Activated T-helper 9 cell treated with anti-CD3 and anti-CD28 coated beads, Interleukin-2, amount 50 U/mL, for 16 hours (primary cell): ENCODE results near the gene RAB44.

Source experiments
- DNase-seq: peaks from one replicate; pipeline ENCODE4 v3.0.0-alpha.2; 2020; ENCODE audit warnings: low read depth

The RAB44 gene

GRCh38 chr6:36752886-36753506 lies 55.4 kb downstream of the RAB44 start:
- no peak for DNase-seq

GRCh38 chr6:36753671-36754405 lies 56.2 kb downstream of the RAB44 start:
- DNase-seq = no peak

- DNase-seq = no peak
Measured at GRCh38 chr6:36754582-36755434, 57.2 kb downstream of the RAB44 start.

GRCh38 chr6:36755435-36756348 lies 58.1 kb downstream of the RAB44 start:
- DNase-seq = peak; percentile 65

GRCh38 chr6:36756786-36757185 lies 59.2 kb downstream of the RAB44 start:
- DNase-seq = no peak

GRCh38 chr6:36757206-36757605 lies 59.6 kb downstream of the RAB44 start:
- no peak for DNase-seq

GRCh38 chr6:36757943-36758508 lies 60.4 kb downstream of the RAB44 start:
- DNase-seq = no peak

GRCh38 chr6:36758516-36759147 lies 61.0 kb downstream of the RAB44 start:
- DNase-seq = no peak

GRCh38 chr6:36759148-36759759 lies 61.6 kb downstream of the RAB44 start:
- DNase-seq = peak; percentile 76

- no peak for DNase-seq
Measured at GRCh38 chr6:36760685-36761435, 63.2 kb downstream of the RAB44 start.

- no peak for DNase-seq
Measured at GRCh38 chr6:36762123-36762522, 64.5 kb downstream of the RAB44 start.

GRCh38 chr6:36765190-36765589 lies 67.6 kb downstream of the RAB44 start:
- DNase-seq = no peak

- DNase-seq = peak; percentile 58
Measured at GRCh38 chr6:36765594-36766398, 68.2 kb downstream of the RAB44 start.

GRCh38 chr6:36766399-36766945 lies 68.8 kb downstream of the RAB44 start:
- no peak for DNase-seq

GRCh38 chr6:36769183-36769675 lies 71.6 kb downstream of the RAB44 start:
- no peak for DNase-seq

GRCh38 chr6:36769676-36770499 lies 72.3 kb downstream of the RAB44 start:
- no peak for DNase-seq

- no peak for DNase-seq
Measured at GRCh38 chr6:36771145-36771544, 73.5 kb downstream of the RAB44 start.
